Measurements from ENCODE around the gene CD55.
"Not testable (repeated sequence)": the region's sequence is repeated elsewhere in the genome, so short reads cannot be mapped to it uniquely, and the experiment has no call there.

CD55 gene

DNA sequence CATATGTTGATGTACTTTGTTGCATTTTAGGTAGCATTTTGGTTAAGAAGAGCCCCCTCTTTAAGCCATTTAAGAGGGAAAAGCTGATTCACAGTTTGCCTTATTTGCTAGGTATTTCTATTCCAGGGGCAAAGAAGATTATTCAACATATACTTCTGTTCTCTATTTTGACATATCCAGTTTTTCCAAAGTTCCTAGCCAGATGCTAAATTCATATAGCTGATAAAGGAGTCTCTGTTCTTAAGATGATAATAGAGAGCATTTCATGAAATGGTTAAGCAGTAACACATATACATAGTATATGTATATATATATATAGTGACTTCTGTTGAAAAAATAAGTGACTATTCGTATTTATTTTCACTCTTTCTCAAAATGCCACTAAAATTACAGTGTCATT is 15.5 kb upstream of the CD55 start:
- no peak for DNase-seq (ENCODE audit: low spot score)

DNA sequence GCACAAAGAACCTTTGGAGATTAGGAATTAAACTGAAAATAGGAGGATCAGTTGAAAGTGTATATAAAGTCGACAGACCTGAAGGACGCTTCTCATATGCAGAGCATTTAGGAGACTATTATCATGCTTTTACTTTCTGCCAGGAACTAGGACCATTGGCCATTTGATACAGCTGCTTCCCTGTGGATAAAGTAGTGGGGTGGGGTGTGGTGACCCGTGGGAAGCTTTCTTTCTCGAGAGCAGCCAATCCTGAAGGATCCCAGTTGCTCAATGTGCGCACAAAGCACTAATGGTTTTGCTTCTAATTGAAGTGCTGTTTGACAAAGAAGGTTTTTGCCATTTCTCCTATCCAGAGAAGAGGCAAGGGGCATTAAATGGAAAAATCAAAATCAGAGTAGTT is 14.9 kb upstream of the CD55 start:
- DNase-seq (ENCODE audit: low spot score) = no peak

DNA sequence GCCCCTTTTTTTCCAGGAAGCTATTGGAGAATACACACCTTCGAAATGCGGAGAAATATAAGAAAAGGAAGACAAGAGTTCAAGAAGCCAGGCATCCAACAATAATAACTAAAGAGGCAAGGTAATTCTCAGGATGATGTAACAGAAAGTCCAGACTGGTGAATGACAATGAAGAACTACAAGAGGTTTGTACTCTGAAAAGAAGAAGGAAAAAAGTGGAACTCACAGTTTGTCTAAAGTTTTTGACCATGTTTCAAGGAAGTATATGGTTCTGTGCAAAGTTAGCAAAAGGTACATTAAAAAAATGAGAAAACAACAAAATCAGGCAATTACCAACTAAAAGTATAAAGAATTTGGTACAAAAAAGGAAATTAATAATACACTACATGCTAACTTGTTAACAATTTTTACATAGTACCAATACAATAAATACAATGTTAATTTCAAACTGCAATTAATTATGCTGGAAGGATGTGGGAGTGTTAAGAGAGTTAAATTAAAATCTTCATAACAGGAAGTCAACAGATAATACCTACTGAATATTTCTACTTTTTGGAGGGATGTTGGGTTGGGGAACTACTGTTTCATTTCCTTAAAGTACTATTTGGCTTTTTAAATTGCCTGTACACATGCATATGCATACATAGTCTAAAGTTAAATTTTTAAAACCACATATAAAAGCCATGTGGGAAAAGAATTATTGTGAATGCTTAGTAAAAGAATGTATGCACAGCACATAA is 12.9 kb upstream of the CD55 start:
- DNase-seq (ENCODE audit: low spot score) = no peak

DNA sequence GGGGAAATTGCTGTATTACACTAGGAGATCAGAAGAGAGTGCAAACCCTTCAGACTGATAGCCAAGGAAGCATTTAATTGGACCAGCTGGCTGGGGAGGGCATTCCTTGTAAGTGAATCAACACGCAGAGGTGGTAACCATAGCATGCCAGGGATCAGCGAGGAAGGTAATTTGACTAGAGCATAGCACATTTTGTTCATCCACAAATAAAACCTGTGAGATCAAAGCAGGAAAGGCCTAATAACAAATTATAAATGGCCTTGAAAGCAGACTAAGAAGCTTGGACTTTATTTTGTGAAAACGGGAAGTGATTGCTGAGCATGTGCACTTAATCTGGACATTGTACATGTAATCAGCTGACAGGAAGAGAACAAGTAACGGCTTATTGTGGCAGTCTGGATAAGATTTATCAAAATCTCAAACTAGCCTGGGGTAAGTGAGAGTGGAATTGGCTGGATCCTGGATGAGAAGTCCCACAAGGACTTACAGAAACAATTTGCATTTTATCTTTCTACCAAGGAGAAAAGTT is 11.7 kb upstream of the CD55 start:
- DNase-seq (ENCODE audit: low spot score) = no peak

DNA sequence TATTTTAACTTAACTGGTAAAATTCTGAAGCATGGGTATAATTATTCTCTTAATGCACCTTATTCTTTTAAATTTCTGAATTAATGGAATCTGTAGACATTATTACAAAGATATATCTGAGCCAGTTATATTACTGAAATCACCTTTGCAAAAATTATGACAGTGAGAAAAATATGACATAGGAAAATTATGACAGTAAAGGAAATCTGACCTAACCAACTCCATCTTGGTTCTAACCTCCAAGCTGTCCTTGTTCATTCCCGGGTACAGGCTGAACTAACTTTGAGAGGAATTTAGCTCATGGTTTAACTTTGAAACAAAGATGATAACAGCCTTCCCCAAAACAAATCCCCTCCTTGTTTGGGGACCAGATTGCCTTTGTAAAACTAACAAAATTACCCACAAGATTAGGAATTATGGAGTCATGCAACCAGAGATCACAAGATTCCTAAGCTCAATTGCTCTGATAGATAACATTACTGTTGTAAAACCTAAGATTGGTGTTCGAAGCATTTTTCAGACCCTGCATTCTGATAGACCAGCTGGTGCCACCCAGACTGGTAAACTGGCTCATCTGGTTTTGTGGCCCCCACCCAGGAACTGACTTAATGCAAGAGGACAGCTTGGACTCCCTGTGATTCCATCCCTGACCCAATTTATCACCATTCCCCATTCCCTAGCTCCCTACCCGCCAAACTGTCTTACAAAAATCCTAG is 9.4 kb upstream of the CD55 start:
- no peak for DNase-seq (ENCODE audit: low spot score)

DNA sequence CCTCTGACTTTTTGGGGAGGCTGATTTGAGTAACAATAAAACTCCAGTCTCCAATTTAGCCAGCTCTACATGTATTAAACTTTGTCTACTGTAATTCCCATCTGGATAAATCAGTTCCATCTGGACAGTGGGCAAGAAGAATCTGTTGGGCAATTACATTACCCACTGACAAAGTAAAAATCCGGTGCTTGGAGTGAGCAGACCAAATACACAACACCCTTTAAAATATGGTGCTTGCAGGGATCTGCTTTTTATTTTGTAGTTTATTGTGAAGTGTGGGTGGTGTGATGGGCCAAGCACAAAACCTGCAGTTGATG is 8.9 kb upstream of the CD55 start:
- no peak for DNase-seq (ENCODE audit: low spot score)

DNA sequence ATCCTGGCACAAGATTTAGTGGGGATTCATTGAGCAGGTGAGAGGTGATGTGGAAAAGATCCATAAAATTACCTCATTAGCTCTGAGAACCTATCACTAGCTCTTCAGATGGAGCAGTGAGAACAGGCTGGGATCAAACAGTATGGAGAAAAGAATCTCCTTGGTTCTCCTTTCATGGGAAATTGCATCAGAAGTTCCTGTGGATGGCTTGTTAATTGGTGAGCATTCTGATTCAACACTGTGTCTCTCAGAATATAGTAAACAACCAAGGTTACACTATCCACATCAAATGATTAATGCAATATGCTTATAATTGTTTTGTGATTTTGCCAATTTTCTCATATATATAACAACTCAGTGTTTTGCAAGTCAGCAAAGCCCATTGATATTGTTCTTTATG is 8.3 kb upstream of the CD55 start:
- no peak for DNase-seq (ENCODE audit: low spot score)

DNA sequence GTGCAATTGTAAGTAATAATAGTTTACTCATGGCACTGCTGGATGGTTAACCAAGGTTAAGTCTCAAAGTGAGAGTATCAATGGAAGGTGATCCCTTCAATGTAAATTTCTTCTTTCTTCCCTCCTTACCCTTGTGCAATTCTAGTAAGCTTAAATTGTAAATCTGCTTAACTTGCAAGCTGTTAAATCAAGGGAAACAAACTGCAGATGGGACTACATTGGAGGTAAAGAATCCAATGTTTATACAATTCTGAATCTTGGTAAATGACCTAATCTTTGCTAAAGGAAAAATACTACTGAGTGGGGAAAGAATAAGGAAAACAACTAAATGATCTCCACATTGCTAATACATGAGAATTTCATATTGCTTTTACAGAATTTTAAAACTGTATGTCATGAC is 6.7 kb upstream of the CD55 start:
- no peak for DNase-seq (ENCODE audit: low spot score)

DNA sequence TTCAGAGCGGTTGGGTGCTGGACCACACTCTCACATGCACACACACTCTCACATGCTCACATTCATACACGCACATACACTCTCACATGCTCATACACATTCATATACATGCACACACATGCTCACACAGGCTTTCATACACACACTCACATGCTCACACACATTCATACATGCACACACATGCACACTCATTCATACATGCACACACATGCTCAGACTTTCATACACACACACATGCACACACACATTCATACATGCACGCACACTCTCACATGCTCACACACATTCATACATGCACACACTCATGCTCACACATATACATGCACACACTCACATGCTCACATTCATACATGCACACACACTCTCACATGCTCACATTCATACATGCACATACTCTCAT is 6.0 kb upstream of the CD55 start:
- DNase-seq (ENCODE audit: low spot score) = no peak

DNA sequence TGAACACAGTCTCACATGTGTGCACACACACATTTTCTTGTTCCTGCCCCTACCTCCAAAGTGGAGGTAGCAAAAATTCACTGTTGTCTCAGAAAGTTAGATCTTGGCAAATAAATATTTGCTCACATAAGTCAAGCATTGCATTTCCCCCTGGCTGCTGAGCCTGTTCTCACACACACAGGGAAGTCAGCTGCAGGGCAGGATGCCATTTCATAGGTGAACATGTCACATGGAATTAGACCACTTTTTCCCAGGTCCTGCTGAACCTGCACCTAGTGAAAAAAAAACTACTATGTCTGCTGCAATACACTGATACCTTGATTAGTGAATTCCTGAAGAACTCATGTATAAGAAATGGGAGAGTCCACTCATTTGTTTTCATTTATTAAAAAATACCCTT is 5.3 kb upstream of the CD55 start:
- DNase-seq (ENCODE audit: low spot score) = no peak

DNA sequence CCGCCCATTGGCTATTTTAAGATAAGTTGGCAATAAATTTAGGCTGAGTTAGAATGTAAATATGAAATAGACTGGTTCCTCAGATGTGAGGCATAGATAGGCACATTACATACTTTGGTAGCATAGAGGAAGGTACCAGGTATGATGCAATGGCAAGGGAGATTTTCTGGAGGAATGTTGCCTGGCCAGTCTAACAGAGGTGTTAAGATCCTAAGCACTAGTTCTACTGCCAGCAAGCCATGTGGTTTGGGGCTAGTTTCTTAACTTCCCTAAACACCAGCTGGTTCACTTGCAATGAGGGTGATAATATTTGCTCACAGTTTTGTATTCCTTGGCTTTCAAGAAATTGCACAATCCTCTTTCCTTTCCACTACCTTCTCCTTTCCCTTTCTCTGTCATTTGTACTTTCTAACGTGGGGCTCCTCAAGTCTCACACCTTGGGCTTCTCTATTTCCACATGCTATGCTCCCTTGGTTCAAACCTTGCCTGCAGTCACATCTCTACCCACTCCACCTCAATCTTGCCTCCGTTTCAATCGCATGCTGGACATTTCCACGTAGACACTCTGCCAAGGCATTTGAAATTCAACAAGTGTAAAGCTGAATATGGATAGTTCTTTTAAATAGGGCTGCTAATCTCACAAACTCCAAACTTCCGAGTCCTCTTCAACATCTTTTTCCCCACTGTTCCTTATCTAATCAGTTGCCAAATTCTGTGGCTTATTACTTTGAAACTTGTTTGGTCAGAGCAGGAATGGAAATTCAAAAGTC is 4.7 kb upstream of the CD55 start:
- peak; percentile 13 for DNase-seq (ENCODE audit: low spot score)

DNA sequence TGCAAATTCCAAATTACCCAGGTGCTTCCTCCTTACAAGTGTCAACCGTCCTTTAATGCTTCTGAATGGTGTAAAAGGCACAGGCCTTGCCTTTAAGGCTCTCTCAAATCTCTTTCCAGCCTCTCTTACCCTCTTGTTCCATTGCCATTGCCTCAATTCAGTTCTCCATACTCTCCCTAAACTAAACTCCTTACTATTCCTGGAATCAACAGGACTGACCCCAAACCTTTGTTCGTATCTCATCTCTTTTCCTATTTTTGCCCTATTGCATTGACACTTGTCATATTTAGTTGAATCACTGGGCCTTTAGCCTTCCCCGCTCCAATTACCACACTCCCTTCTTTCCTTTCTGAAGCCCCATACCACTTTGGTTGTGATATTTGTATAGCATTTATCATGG is 3.9 kb upstream of the CD55 start:
- DNase-seq (ENCODE audit: low spot score) = no peak

DNA sequence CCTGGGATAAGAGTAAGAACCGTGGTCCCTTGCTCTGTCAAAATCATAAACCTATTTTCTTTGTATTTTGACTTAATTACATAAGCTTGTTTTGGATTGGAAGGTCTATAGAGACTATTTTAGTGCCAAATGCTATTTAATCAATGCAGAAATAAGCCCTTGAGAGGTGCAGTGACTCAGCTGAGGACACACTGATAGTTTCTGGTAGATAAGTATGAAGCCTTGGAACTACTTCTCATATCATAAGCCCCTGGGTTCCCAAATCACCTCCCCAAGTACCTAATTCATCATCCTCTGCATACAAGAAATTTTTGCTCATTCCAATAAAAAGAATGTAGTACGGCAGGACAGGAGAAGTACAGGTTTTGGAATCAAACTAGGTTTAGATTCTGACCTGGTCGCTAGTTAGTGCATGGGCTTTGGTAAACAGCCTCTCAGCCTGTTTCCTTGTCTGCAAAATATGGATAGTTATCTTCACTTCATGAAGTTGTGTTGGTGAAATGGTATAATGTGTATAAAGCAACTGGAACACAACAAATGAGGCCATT is 3.3 kb upstream of the CD55 start:
- DNase-seq (ENCODE audit: low spot score) = no peak

DNA sequence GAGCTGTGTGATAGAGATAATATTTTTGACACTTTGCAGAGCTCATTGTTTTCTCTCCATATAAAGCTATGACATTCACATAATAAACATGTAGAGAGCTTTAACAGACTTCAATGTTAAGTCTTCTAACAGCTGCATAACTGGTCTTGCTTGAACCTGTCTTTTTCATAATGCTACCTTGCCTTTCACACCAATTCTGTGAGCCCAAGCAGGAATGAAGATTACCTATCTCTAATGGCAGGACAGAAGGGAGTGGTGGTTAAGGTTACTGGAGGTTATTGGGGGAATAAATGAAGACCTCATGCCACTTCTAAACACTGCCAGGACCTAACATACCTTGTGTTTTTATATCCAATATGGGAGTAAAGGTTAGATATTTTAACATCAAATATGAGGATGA is 2.3 kb upstream of the CD55 start:
- DNase-seq (ENCODE audit: low spot score) = no peak

DNA sequence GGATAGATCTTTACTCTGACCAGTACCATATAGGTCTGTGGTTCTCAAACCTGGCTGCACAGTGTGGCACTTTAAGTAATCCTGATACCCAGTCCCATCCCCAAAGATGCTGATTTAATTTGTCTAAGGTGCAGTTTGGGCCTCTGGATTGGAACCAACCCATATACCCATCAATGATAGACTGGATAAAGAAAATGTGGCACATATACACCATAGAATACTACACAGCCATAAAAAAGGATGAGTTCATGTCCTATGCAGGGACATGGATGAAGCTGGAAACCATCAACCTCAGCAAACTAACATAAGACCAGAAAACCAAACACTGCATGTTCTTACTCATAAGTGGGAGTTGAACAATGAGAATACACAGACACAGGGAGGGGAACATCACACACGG is 1.4 kb upstream of the CD55 start:
- DNase-seq (ENCODE audit: low spot score) = not testable (repeated sequence)

DNA sequence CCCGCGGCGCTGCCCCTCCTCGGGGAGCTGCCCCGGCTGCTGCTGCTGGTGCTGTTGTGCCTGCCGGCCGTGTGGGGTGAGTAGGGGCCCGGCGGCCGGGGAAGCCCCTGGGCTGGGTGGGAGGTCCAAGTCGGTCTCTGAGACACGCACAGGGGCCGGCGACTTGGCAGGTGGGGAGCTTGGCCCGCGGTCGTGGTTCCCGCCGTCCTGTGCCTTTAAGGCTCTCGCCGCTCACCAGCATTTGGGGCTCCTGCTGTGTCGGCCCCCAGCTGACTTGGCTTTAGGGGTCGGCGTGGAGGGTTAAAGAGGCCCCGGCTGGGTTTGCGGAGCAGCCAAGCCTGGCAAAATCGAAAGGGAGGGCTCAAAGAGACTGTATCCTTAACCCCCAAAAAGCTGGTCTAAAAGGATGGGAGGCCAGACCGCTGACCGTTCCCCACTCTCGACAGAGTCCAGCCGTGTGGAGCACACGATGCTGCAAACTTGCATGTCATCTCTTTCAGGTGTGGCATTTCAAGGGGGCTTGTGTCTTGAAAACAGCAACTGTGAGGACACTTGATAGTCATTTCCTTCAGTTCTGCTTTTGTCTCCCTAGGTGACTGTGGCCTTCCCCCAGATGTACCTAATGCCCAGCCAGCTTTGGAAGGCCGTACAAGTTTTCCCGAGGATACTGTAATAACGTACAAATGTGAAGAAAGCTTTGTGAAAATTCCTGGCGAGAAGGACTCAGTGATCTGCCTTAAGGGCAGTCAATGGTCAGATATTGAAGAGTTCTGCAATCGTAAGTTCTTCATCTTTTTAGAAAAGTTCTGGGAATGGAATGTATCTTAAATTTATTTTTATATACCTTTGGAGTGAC is 540 bp downstream of the CD55 start:
- peak; percentile 8 for DNase-seq (ENCODE audit: low spot score)

DNA sequence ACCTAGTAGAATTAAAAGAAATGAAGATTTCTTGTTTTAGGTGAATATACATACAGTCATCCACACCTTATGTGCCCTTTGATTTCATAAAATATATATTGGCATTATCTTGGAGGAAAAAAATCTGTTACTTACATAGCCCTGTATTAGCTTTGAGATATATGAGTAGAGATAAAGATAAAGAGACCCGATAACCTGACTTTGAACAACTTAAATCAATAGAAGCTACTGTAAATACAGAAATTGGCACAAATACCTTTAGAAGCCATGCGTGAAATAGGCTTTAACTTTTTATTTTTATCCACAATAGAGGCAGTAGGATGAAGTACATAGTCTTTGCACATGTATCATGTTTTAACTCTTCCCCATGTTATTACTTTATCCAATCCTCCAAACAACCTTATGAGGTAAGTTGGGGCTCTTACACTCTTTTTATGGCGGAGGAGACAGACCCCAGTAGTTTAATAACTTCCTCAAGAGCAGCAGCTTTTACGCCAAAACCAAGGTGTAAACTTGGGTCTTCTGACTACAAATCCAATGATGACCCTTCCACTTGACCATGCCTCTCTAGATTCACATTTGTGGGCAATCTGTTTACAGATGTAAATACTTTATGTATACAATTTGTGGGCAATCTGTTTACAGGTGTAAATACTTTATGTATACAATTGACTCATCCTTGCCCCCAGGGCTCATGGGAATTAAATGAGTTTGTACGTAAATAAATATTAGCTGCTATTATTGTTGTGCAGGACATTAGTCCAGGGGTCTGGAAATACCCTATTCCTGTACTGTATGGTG is 2.1 kb downstream of the CD55 start:
- DNase-seq (ENCODE audit: low spot score) = no peak

DNA sequence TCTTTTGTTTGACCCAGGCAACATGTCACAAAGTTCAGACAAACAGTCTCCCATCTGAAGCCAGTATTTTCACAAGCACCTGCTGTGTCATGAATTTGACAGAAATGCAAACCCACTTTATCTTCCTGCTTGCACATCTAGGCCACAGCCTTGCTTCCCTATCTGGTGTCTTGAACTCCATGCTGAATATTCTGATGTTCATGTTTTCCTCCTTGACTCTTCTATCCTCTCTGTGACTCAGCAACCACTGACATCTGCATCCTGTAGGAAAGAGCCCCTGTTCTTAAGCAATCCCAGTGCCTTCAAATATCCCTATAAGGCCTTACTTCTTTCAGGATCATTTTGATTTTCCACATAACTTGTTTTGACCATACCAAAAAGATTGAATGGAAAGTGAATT is 6.5 kb downstream of the CD55 start:
- no peak for DNase-seq (ENCODE audit: low spot score)

DNA sequence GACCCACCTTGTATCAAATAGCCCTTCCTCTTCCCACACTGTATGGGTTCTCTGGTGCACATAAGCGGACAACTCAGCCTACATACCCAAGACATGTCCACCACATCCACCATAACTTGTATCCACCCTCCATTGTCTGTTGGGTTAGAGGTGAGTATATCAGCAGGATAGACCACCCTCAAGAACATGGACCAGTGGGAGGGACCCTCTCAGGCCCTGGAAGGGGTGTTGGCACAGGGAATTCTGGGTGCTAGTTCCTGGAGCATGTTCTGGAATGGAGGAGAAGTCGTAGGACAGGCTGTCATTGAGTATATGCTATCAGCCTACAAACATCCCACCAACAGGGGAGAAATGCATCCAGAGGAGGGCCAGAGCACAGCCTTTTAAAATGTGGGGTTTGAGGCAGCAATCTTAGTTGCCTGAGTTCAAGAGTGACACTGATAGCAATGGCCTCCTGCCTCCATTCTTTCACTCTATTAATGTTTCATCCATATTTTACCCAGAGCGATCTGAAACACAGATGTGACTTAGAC is 7.5 kb downstream of the CD55 start:
- no peak for DNase-seq (ENCODE audit: low spot score)

DNA sequence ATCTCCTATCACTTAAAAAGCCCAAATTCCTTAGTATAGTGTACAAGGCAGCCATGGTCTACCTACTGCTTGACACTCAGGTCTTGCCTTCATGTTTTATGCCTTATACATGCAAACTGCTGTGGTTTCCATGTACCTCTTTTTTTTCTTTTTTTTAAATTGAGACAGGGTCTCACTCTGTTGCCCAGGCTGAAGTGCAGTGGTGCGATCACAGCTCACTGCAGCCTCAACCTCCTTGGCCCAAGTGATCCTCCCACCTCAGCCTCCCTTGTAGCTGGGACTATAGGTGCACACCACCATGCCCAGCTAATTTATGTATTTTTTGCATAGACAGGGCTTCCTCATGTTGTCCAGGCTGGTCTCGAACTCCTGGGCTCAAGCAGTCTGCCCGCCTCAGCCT is 8.0 kb downstream of the CD55 start:
- DNase-seq (ENCODE audit: low spot score) = no peak

Measured in HuH-7.5 (cell line).